Stimulated activated CD8-positive, alpha-beta memory T cell treated with anti-CD3 and anti-CD28 coated beads, Interleukin-2, amount 100 ng/mL, for 1 hour (primary cell): ENCODE results near the gene NLRP7.
"Not testable (repeated sequence)": the region's sequence is repeated elsewhere in the genome, so short reads cannot be mapped to it uniquely, and the experiment has no call there.

Experiments used
- DNase-seq, 2 donors: peaks; one replicate each; pipeline ENCODE4 v3.0.0-alpha.2; 2020; ENCODE audit warnings: low read depth in 2 of 2

The NLRP7 gene

DNA sequence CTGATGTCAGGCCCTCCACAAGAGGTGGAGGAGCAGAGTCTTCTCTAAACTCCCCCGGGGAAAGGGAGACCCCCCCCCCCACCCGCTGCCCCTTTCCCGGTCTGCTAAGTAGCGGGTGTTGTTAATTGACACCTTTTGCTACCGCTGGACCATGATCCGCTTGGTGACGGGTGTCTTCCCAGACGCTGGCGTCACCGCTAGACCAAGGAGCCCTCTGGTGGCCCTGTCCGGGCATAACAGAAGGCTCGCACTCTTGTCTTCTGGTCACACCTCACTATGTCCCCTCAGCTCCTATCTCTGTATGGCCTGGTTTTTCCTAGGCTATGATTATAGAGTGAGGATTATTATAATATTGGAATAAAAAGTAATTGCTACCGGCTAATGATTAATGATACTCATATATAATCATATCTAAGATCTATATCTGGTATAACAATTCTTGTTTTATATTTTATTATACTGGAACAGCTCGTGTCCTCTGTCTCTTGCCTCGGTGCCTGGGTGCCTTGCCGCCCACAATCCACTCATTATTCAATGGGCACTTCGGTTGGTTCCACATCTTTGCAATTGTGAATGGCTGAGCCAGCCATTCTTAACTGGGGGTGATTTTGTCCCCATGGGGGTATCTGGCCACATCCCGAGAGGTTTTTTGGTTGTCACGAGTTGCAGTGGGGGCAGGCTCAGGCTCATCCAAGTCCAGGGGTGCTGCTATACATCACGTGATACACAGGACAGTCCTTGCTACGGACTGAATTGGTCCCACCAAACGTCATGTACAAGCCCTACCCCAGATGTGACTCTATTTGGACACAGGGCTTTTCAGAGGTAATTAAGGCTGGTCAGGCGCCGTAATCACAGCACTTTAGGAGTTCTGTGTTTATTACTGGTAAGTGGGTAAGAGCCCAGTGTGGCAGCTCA, 27.4 kb downstream of the NLRP7 start:
- not testable (repeated sequence) for DNase-seq

DNA sequence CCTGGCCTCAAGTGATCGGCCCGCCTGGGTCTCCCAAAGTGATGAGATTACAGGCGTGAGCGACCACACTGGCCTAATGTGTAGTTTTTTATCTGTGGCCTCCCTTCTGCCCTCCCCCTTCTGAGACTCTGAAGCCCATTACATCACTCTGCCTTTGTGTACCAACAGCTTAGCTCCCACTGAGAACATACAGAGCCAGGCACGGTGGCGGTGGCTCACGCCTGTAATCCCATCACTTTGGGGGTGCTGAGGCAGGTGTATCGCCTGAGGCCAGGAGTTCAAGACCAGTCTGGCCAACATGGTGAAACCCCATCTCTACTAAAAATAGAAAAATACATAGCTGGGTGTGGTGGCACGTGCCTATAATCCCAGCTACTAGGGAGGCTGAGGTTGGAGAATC, 28.8 kb downstream of the NLRP7 start:
- no peak for DNase-seq

DNA sequence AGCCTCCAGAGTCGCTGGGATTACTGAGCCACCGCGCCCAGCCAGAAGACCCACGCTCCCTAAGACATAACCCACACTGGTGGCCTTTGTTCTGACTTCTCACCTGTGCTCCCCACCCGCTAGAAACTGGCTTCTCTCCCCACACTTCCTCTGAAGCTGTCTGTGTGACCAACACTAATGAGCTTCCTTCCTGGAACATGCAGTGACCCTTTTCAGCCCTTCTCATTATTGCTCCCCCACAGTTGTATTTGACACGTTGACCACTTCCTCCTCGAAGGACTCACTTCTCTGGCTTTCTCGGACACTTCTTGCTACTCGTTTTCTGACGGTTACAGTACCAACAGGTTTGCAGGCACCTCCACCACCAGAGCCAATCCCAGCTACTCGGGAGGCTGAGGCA, 30.5 kb downstream of the NLRP7 start:
- DNase-seq: no peak

DNA sequence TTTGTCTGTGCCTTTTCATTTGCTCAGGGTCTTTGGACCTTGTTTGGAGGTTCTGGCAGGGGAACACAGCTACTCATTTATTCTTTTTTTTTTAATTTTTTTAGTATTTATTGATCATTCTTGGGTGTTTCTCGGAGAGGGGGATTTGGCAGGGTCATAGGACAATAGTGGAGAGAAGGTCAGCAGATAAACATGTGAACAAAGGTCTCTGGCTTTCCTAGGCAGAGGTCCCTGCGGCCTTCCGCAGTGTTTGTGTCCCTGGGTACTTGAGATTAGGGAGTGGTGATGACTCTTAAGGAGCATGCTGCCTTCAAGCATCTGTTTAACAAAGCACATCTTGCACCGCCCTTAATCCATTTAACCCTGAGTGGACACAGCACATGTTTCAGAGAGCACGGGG, 39.4 kb downstream of the NLRP7 start:
- not testable (repeated sequence) for DNase-seq

DNA sequence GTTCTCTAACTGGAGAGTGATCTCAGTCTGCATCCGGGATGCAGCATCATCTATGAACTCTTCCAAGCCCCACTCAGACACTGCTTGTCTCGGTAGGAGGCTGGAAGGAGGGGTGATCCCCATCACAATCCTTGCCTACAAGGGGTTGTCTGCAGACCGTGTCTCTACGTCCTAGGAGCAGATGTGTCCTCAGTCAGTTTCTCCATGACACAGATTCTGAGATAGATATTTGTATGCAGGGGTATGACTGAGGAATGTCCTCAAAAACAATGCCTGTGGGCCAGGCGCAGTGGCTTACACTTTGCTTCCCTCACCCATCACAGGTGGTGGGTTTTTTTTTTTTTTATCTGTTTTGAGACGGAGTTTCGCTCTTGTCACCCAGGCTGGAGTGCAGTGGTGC, 40.5 kb downstream of the NLRP7 start:
- DNase-seq: no peak

DNA sequence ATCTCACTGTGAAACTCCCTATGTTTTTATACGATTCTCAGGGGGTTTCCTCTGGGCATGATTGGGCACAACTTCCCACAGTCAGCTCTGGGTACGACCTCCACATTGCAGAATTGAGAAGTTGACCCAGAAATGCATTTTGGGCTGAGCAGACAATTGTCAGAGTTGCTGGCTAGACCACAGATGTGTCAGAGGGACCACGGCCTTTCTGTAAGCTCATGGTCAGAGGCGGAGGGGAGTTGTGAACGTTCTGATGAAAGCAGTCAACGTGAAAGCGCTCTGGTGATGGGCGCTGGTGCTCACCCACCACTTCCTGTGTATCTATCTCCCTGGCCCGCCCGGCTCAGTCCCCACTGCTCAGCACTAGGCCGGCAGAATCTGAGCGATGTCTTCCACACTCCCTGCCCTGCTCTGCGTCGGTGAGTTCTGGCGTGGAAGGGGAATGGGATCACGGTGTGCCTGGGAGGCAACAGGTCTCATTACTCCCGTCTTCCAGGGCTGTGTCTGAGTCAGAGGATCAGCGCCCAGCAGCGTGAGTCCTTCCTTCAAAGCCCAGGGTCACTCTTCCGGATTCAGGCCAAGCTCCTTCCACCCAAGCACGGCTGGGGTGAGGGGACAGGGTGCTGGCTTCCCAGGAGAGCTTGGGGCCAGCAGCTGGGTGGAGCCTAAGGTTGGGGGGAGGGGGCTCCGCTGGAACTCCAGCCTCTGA, 41.4 kb downstream of the NLRP7 start, which contains the start of gene NCR1:
NCR1 (plus strand) TSS at position 346 of the 709 bp plus-strand sequence; CDS start at position 386, 40 bp downstream.
- peak; percentile 11 to 13 for DNase-seq

DNA sequence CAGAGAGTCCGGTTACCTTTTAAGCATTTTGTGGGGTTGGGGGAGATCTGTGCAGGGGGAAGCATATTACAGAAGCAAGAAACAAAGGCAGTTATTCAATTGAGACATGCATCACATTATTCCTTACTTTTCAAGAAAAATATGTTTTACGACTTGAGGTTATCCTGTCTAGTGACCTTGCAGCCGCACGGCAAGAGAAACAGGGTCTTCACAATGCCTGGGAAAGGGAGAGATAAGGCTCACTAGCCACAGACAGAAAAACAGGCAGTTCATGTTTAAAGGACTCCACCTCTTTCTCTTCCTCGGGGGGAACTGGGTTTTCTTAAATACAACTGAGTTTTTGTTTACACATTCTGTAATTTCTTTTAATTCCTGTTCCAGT, 41.9 kb downstream of the NLRP7 start:
- no peak for DNase-seq

DNA sequence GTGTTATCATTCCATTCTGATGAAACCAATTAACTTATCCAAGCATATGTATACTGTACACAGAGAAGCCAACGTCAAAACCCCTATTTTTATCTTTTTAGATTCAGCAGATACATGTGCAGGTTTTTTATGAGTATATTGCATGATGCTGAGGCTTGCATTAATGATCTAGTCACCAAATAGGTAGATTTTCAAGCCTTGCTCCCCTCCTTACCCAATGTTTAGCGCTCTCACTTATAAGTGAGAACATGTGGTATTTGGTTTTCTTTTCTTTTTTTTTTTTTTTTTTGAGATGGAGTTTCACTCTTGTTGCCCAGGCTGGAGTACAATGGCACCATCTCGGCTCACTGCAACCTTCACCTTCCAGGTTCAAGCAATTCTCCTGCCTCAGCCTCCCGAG, 43.1 kb downstream of the NLRP7 start:
- not testable (repeated sequence) for DNase-seq

DNA sequence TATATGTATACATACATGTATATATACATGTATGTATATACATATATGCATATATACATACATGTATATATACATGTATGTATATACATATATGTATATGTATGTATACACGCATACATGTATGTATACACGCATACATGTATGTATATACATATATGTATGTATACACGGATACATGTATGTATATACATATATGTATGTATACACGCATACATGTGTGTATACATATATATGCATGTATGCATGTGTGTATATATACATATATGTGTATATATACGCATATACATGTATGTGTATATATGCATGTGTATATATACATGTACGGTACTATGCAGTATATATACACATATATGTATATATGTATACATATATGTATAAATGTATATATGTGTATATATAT, 44.0 kb downstream of the NLRP7 start:
- DNase-seq: no peak

DNA sequence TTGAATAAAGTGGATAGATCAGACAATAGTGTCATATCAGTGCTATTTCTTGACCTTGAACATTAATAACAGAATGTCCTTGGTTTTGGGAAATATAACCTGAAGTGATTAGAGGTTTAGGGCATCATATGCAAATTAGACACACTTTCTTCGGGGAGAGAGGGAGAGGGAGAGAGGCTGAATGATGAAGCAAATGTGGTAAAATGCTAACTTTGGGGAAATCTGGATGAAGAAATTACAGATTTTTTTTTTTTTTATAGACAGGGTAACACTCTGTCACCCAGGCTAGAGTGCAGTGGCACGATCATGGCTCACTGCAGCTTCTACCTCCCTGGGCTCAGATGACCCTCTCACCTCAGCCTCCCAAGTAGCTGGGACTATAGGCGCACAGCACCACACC, 45.3 kb downstream of the NLRP7 start:
- no peak for DNase-seq

DNA sequence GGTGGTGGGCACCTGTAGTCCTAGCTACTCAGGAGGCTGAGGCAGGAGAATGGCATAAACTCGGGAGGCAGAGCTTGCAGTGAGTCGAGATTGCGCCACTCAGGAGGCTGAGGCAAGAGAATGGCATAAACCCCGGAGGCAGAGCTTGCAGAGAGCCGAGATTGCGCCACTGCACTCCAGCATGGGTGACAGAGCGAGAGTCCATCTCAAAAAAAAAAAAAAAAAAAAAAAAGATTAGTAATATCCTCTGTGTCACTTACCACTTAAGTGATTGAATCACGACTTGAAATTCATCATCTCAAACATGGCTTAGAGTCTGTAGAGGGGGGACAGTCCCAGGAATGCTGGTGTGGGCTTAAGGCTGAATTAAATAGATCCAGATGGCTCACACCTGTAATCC, 46.2 kb downstream of the NLRP7 start:
- DNase-seq: not testable (repeated sequence)

DNA sequence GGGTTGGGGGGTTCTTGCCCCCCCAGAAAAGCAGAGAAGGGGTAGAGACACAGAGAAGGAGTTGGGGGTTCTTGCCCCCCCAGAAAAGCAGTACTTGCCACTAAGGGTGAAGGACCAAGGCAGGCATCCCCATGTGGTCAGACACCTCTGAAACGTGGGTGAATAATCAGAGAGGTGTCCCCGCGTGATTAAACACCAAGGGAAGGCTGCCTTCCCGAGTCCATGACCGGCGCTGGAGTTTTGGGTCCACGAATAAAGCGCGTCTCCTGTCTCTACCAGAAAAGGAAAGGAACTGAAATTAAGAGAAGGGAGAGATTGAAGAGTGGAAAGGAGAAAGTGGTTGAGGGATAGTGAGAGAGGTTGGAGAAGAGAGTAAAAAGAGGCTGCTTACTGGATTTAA, 47.7 kb downstream of the NLRP7 start:
- not testable (repeated sequence) for DNase-seq

DNA sequence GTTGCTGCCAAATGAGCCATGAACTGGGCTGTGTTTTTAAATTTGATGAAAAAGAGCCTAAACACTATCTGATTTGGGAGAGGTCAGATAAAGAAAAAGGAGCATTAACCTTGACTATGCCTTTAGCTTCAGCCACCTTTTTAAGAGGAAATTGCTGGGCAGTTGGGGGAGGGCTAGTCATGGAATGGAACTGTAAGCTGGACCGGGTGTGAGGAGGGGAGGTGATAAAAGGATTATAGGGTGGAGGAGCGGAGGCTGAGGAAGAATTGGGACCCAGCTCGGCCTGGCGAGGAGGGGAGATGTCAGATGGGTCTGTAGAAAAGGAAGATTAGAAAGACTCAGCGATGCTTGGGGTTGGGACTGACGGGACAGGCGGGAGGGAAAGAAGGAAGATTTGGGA, 48.6 kb downstream of the NLRP7 start:
- DNase-seq: not testable (repeated sequence)

DNA sequence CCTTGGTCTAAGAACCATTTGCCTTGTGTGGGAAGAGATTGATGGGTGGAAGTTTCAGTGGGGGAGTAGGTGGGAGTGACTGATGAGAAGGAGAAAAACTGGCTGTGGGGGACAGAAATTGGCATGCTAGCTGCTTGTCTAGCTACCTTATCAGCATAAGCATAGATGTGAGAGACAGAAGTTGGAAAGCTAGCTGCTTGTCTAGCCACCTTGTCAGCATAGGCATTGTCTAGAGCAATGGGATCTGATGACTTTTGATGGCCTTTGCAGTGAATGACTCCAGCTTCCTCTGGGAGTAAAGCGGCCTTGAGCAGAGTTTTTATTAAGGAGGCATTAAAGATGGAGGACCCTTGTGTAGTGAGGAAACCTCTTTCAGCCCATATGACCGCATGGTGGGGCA, 51.3 kb downstream of the NLRP7 start:
- DNase-seq: no peak

DNA sequence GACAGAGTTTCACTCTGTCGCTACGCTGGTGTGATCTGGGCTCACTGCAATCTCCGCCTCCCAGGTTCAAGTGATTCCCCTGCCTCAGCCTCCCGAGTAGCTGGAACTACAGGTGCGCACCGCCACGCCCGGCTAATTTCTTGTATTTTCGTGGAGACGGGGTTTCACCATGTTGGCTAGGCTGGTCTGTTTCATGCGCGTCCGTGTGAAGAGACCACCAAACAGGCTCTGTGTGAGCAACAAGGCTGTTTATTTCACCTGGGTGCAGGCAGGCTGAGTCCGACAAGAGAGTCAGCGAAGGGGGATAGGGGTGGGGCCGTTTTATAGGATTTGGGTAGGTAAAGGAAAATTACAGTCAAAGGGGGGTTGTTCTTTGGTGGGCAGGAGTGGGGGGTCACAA, 53.2 kb downstream of the NLRP7 start:
- DNase-seq: not testable (repeated sequence)

DNA sequence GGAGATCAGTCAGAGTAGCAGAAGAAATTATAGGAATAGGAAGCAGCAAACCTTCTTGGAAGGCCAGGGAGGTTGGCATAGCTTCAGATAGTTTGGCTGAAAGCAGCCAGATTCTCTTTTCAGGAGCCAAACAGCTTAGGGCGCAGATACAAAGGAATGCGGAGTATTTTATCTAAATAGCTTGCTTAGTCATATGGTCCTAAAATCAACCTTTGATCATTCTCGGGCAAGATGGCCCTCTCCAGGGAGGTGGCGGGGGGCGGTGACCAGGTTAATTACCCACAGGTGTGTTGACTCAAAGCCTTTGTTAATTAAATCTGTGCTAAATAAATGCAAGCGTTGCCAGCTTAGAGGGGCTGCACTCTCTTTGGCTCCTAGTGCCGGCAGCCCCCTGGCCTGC, 53.9 kb downstream of the NLRP7 start:
- DNase-seq: no peak

DNA sequence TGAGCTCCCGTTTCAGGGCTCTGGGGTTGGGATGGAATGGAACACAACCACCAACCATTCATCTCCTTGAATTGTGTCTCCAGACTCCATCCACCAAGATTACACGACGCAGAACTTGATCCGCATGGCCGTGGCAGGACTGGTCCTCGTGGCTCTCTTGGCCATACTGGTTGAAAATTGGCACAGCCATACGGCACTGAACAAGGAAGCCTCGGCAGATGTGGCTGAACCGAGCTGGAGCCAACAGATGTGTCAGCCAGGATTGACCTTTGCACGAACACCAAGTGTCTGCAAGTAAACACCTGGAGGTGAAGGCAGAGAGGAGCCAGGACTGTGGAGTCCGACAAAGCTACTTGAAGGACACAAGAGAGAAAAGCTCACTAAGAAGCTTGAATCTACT, 57.8 kb downstream of the NLRP7 start:
- DNase-seq: no peak

DNA sequence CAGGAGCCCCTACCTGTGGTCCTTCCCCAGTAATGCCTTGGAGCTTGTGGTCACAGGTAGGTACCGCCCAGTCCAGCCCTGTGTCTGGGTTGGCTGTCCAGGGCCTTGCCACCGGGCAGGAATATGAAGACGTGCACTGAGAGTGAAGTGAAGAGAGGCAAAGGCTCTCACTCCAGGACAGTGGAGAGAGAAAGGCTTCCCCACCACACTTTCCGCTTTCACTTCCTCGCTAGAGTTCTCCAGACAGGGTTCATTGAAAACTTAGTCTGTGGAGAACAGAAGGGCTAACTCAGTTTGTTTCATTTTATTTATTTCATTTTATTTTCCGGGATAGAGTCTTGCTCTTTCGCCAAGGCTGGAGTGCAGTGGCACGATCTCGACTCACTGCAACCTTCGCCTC, 59.1 kb downstream of the NLRP7 start:
- no peak for DNase-seq

DNA sequence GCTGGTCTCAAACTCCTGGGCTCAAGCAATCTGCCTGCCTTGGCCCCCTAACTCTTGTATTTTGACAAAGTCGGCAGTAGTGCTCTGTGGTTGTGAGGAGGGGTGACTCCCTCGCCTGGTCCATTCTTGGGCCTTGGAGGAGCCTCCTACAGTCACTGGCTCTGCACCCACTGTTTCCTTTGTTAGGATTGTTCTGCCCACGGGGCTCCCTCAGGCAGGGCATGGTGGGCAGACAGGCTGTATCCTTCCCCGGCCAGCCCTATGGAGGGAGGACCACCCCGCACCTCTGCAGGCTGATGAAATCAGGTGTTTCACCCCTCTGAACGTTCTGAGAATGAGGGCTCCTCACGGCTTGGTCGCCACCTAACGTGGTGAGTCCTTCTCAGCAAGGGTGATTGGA, 64.1 kb downstream of the NLRP7 start:
- DNase-seq: no peak

DNA sequence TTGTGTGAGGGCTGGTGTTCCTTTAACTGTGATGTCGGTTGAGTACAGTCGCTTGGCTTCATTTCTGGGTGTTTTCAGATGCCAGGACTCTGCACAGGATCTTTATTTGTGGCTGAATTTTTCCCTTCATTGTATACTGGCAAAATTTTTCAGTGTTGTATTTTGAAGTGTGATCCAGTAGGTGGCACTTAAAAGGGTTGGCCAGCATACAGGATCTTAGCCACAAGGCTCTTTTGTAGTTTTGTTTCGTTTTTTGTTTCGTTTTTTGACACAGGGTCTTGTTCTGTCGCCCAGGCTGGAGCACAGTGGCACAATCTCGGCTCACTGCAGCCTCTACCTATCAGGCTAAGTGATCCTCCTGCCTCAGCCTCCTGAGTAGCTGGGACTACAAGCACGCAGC, 64.6 kb downstream of the NLRP7 start:
- no peak for DNase-seq

DNA sequence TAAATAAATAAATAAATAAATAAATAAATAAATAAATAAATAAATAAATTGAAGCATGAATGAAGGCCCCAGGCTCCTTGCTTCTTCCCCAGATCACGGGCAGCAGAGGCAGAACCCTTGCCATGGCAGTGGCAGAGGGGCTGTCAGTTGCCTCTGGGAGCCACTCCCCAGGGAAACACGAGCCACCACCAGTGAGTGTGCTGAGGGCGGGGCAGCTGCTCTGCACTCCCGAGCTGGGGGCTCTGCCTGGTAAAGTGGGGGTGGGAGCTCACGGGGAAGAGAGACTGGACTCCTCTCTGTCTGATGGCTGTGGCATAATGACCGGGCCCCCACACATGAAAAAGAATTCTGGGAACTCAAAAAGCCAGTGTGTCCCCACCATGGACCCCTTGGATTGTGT, 65.4 kb downstream of the NLRP7 start:
- no peak for DNase-seq

DNA sequence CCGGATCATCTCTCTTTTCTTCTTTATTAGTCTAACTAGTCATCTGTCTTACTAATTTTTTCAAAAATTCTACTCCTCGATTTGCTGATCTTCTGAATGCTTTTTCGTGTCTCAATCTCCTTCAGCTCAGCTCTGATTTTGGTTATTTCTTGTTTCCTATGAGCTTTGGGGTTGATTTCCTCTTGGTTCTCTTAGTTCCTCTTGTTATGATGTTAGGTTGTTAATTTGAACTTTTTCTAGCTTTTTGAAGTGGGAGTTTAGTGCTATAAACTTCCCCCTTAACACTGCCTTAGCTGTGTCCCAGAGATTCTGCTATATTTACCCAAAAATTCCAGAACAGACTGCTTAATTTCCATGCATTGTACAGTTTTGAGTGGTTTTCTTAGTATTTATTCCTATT, 69.9 kb downstream of the NLRP7 start:
- no peak for DNase-seq

DNA sequence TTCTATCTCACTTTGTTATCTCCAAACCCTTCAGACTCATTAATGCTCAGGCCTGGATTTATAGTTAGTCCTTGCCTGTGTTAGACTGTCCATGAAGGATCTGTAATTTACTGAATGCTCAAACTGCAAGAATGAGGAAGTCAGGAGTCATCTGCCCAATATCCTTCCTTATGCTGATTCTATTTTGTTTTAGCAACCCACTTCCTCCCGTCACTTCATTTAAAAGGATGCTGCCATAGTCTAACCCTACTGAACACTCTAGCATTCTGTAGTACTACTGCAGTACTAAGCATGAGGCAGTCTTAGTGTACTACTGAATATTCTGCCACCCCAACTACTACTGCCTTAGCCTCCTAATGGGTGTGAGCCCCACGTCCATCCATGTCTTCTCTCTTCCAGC, 71.8 kb downstream of the NLRP7 start:
- no peak for DNase-seq
